Tibial nerve (tissue), 4 donors: ENCODE measurements around the gene SSBP2. TPM values are rescaled to one million over a fixed set of nuclear protein-coding genes. Genes with fewer than 3 reads are reported as not detected.
"Not testable (repeated sequence)": the region's sequence is repeated elsewhere in the genome, so short reads cannot be mapped to it uniquely, and the experiment has no call there.

Experiments used
- DNase-seq, 2 donors: peaks; one replicate each; pipeline ENCODE4 v3.0.0-alpha.2; 2019; ENCODE audit warnings: low spot score in 2 of 2
- H3K27ac ChIP-seq, 4 donors: fragments of 200-600 bp; sonication (generic) in 3 of 4; one replicate each; pipeline ENCODE4 v1.5.1; 2017 to 2019; ENCODE audit warnings: mild to moderate bottlenecking in 1 of 4
- H3K27me3 ChIP-seq, 2 donors: fragments of 200-600 bp; sonication (generic) in 1 of 2; one replicate each; pipeline versions ENCODE4 v1.5.1 to v1.6.0; 2017 to 2019
- H3K36me3 ChIP-seq, 3 donors: fragments of 200-600 bp; sonication (generic); one replicate each; pipeline ENCODE4 v1.5.1; 2018 to 2019
- H3K4me1 ChIP-seq, 4 donors: fragments of 200-600 bp; sonication (generic) in 3 of 4; one replicate each; pipeline ENCODE4 v1.5.1; 2017 to 2019
- H3K4me3 ChIP-seq, 4 donors: fragments of 200-600 bp; sonication (generic) in 3 of 4; one replicate each; pipeline ENCODE4 v1.5.1; 2017 to 2019; ENCODE audit warnings: mild to moderate bottlenecking in 1 of 4, moderate library complexity in 1 of 4
- H3K9me3 ChIP-seq, 4 donors: fragments of 200-600 bp; sonication (generic) in 3 of 4; one replicate each; pipeline ENCODE4 v1.5.1; 2017 to 2019
- CTCF ChIP-seq, 5 experiments: fragments of 200-600 bp in 3 of 5; fragments of 450-650 bp in 2 of 5; sonication (generic) in 3 of 5; IDR thresholded peaks; one replicate each; pipeline ENCODE4 v1.5.1; 2016 to 2019; ENCODE audit warnings: antibody characterized with exemption in 5 of 5, mild to moderate bottlenecking in 3 of 5, moderate library complexity in 2 of 5
- EP300 ChIP-seq, 2 donors: sonication (generic); formaldehyde crosslinking; IDR thresholded peaks; one replicate each; pipeline ENCODE4 v1.6.1; 2017; ENCODE audit warnings: antibody characterized with exemption in 2 of 2, mild to moderate bottlenecking in 1 of 2
- POLR2A ChIP-seq, 2 donors: fragments of 450-650 bp; IDR thresholded peaks; one replicate each; pipeline ENCODE4 v1.6.1; 2017; ENCODE audit warnings: antibody characterized with exemption in 2 of 2, mild to moderate bottlenecking in 2 of 2, moderate library complexity in 2 of 2
- WGBS, 2 donors: methylation state at CpG; one replicate each; pipeline ENCODE4 v1.1.5; 2018; 5-methylcytosine and 5-hydroxymethylcytosine counted together
- total RNA-seq, 4 donors: library from RNA; depleted of rRNA; stranded (reverse); fragments of >200 nt; gene quantifications; one replicate each; pipeline ENCODE4 v1.1.0, GENCODE V29; 2016

The SSBP2 gene
- total RNA-seq, 4 donors from 2014 or later = 62.6 to 95.1 (median 77.5) TPM

GRCh38 chr5:81607693-81608092 lies 143.2 kb downstream of the SSBP2 start:
- Histone ChIP-seq H3K27ac (no peak overlapping the region), H3K4me1 (peaks cover 0 to 16% (median 0%) of the 10 kb centered on the region in 4 donors), H3K4me3 (no peak overlapping the region), H3K9me3 (peaks cover 0 to 6% (median 0%) of the 10 kb centered on the region in 4 donors), H3K27me3 (no peaks in the 10 kb centered on the region), H3K36me3 (peaks cover 0 to 19% (median 0%) of the 10 kb centered on the region in 3 donors)
- DNase-seq = no peak
- 80 to 83% methylated on average over 1 of the region's 1 CpG for WGBS, 2 donors
- TF ChIP-seq CTCF (IDR thresholded peaks at IDR 0.05) (no peak), POLR2A (IDR thresholded peaks at IDR 0.05) (no peak), EP300 (IDR thresholded peaks at IDR 0.05) (no peak)

GRCh38 chr5:81606150-81606549 lies 144.7 kb downstream of the SSBP2 start:
- no peak overlapping the region for H3K27ac ChIP-seq
- H3K36me3 ChIP-seq = peaks cover 0 to 19% (median 0%) of the 10 kb centered on the region in 3 donors
- DNase-seq = no peak
- no peaks in the 10 kb centered on the region for H3K27me3 ChIP-seq
- TF ChIP-seq EP300 (IDR thresholded peaks at IDR 0.05) (no peak), POLR2A (IDR thresholded peaks at IDR 0.05) (no peak), CTCF (IDR thresholded peaks at IDR 0.05) (no peak)
- peaks cover 0 to 6% (median 0%) of the 10 kb centered on the region in 4 donors for H3K9me3 ChIP-seq
- peaks cover 0 to 24% (median 0%) of the 10 kb centered on the region in 4 donors for H3K4me1 ChIP-seq
- 54 to 61% methylated on average over 2 of the region's 2 CpGs for WGBS, 2 donors
- H3K4me3 ChIP-seq = no peak overlapping the region

DNA sequence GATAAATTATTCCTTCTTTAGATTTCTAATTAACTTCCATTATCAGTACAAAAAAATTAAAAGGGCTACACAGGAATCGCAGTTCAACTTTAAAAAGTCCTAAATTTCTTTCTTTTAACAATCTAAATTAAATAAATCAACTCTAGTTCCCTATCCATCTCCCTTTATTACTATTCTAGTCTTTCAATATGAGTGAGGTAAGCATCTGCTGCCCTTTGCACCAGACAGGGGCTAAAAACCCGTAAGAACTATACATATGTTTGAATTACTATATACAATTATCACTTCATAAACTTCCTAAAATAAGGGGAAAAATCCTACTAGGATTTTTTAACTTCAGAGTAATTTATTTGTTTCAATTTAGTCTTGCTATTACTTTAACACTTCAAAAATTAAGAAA lies 145.6 kb downstream of the SSBP2 start:
- peaks cover 0 to 24% (median 0%) of the 10 kb centered on the region in 4 donors for H3K4me1 ChIP-seq
- H3K36me3 ChIP-seq = peaks cover 0 to 15% (median 0%) of the 10 kb centered on the region in 3 donors
- H3K9me3 ChIP-seq = peaks cover 0 to 6% (median 0%) of the 10 kb centered on the region in 4 donors
- no peaks in the 10 kb centered on the region for H3K27me3 ChIP-seq
- 95 to 97% methylated on average over 2 of the region's 2 CpGs for WGBS, 2 donors
- H3K27ac ChIP-seq = no peak overlapping the region
- no peak for DNase-seq
- no peak overlapping the region for H3K4me3 ChIP-seq
- TF ChIP-seq POLR2A (IDR thresholded peaks at IDR 0.05) = no peak
- TF ChIP-seq EP300 (IDR thresholded peaks at IDR 0.05) = no peak
- TF ChIP-seq CTCF (IDR thresholded peaks at IDR 0.05) = no peak

DNA sequence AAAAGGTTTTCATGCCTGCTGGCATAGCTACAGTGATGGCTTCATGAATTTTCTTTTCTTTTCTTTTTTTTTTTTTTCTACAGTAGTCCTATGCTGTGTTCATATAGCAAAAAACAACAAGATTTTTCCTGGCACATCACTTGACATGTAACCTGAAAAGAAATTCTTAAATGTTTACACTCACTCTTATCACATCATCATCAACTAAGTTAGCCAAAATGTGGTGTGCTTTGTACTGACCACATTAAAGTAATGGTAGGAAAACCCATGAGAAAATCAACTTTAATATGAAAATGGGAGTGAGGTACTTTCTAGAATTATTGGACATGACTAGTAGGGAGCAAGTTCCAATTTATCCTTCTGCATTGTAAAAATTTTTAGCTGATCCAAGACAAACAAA lies 146.7 kb downstream of the SSBP2 start:
- TF ChIP-seq POLR2A (IDR thresholded peaks at IDR 0.05) (no peak), CTCF (IDR thresholded peaks at IDR 0.05) (no peak), EP300 (IDR thresholded peaks at IDR 0.05) (no peak)
- no peaks in the 10 kb centered on the region for H3K9me3 ChIP-seq
- no peaks in the 10 kb centered on the region for H3K27me3 ChIP-seq
- peaks cover 0 to 24% (median 0%) of the 10 kb centered on the region in 4 donors for H3K4me1 ChIP-seq
- H3K36me3 ChIP-seq = peaks cover 0 to 13% (median 0%) of the 10 kb centered on the region in 3 donors
- H3K27ac ChIP-seq = no peak overlapping the region
- no peak for DNase-seq
- no peak overlapping the region for H3K4me3 ChIP-seq

GRCh38 chr5:81601919-81602318 lies 149.0 kb downstream of the SSBP2 start:
- H3K4me1 ChIP-seq = peaks cover 0 to 24% (median 0%) of the 10 kb centered on the region in 4 donors
- 94 to 98% methylated on average over 1 of the region's 1 CpG for WGBS, 2 donors
- no peak overlapping the region for H3K27ac ChIP-seq
- H3K27me3 ChIP-seq = no peaks in the 10 kb centered on the region
- peaks cover 0 to 7% (median 2%) of the 10 kb centered on the region in 4 donors for H3K9me3 ChIP-seq
- peaks cover 0 to 24% (median 0%) of the 10 kb centered on the region in 3 donors for H3K36me3 ChIP-seq
- no peak for DNase-seq
- TF ChIP-seq POLR2A (IDR thresholded peaks at IDR 0.05) (no peak), CTCF (IDR thresholded peaks at IDR 0.05) (no peak), EP300 (IDR thresholded peaks at IDR 0.05) (no peak)
- H3K4me3 ChIP-seq = no peak overlapping the region

DNA sequence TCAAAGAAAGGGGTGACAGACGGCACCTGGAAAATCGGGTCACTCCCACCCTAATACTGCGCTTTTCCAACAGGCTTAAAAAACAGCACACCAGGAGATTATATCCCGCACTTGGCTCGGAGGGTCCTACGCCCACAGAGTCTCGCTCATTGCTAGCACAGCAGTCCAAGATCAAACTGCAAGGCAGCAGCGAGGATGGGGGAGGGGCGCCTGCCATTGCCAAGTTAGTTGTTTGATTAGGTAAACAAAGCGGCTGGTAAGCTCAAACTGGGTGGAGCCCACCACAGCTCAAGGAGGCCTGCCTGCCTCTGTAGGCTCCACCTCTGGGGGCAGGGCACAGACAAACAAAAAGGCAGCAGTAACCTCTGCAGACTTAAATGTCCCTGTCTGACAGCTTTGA lies 158.8 kb downstream of the SSBP2 start:
- 100% methylated on average over 6 to 9 of the region's 10 CpGs for WGBS, 2 donors
- DNase-seq, H3K27ac ChIP-seq, H3K4me3 ChIP-seq, H3K27me3 ChIP-seq, H3K4me1 ChIP-seq: not testable (repeated sequence)
- H3K36me3 ChIP-seq = peaks cover 0 to 15% (median 0%) of the 10 kb centered on the region in 3 donors
- peaks cover 0 to 10% (median 3%) of the 10 kb centered on the region in 4 donors for H3K9me3 ChIP-seq
